Mesenchymal stem cell (in vitro differentiated cells and primary cell): ENCODE data around the gene APEH.

ENCODE experiments used
- DNase-seq: peaks from one replicate; pipeline ENCODE4 v3.0.0-alpha.2; 2013
- H2AFZ ChIP-seq: one replicate; pipeline ENCODE4 v1.6.1; 2013; ENCODE audit warnings: low read depth, mild to moderate bottlenecking, control low read depth, inconsistent platforms, low read length, moderate library complexity
- H2AK5ac ChIP-seq: 2 replicates; pipeline ENCODE4 v1.6.1; 2013; ENCODE audit warnings: low read length, moderate library complexity, mild to moderate bottlenecking, inconsistent platforms; ENCODE audit not compliant: severe bottlenecking
- H2BK120ac ChIP-seq: one replicate; pipeline ENCODE4 v1.6.1; 2013; ENCODE audit warnings: low read depth, mild to moderate bottlenecking, inconsistent platforms, low read length, moderate library complexity
- H2BK12ac ChIP-seq, 2 experiments: one replicate each; pipeline ENCODE4 v1.6.1; 2013; ENCODE audit warnings: inconsistent platforms in 2 of 2, low read length in 2 of 2, mild to moderate bottlenecking in 2 of 2, moderate library complexity in 2 of 2, control low read depth in 1 of 2
- H2BK15ac ChIP-seq: one replicate; pipeline ENCODE4 v1.6.1; 2013; ENCODE audit warnings: mild to moderate bottlenecking, low read depth, inconsistent platforms; ENCODE audit not compliant: poor library complexity, severe bottlenecking
- H2BK5ac ChIP-seq: 2 replicates; pipeline ENCODE4 v1.6.1; 2013; ENCODE audit warnings: low read depth, mild to moderate bottlenecking, low read length, control low read depth, inconsistent platforms; ENCODE audit not compliant: poor library complexity, severe bottlenecking
- H3K14ac ChIP-seq, 2 experiments: one replicate each; pipeline ENCODE4 v1.6.1; 2013; ENCODE audit warnings: inconsistent platforms in 2 of 2, low read length in 2 of 2, control low read depth in 1 of 2, mild to moderate bottlenecking in 1 of 2, moderate library complexity in 1 of 2
- H3K18ac ChIP-seq, 2 experiments: one replicate each; pipeline ENCODE4 v1.6.1; 2013; ENCODE audit warnings: inconsistent platforms in 2 of 2, low read length in 2 of 2, control low read depth in 1 of 2, low read depth in 1 of 2, mild to moderate bottlenecking in 1 of 2
- H3K23ac ChIP-seq, 2 experiments: one replicate each; pipeline ENCODE4 v1.6.1; 2013; ENCODE audit warnings: inconsistent platforms in 2 of 2, low read length in 2 of 2, mild to moderate bottlenecking in 2 of 2, moderate library complexity in 2 of 2, control low read depth in 1 of 2
- H3K27ac ChIP-seq: 2 replicates; pipeline ENCODE4 v1.5.1; 2013; ENCODE audit warnings: mild to moderate bottlenecking, moderate library complexity, low read length, control low read depth, inconsistent platforms; ENCODE audit not compliant: poor library complexity, severe bottlenecking
- H3K27me3 ChIP-seq, 2 experiments: 2 replicates each; pipeline versions ENCODE4 v1.6.1 to v1.7.0; 2013; ENCODE audit warnings: low read length in 2 of 2, mild to moderate bottlenecking in 2 of 2, moderate library complexity in 2 of 2, control low read depth in 1 of 2, inconsistent platforms in 1 of 2; ENCODE audit not compliant: control insufficient read depth in 1 of 2, insufficient read depth in 1 of 2
- H3K36me3 ChIP-seq, 2 experiments: 2 replicates each; pipeline versions ENCODE4 v1.6.1 to v1.7.0; 2013; ENCODE audit warnings: low read length in 2 of 2, control low read depth in 1 of 2, inconsistent platforms in 1 of 2, low read depth in 1 of 2, mild to moderate bottlenecking in 1 of 2; ENCODE audit not compliant: insufficient read depth in 2 of 2, control insufficient read depth in 1 of 2
- H3K4ac ChIP-seq, 2 experiments: one replicate each; pipeline ENCODE4 v1.6.1; 2013; ENCODE audit warnings: inconsistent platforms in 2 of 2, low read length in 2 of 2, mild to moderate bottlenecking in 2 of 2, moderate library complexity in 2 of 2, control low read depth in 1 of 2, low read depth in 1 of 2
- H3K4me1 ChIP-seq: 2 replicates; pipeline ENCODE4 v1.6.1; 2013; ENCODE audit warnings: low read depth, low read length, control low read depth; ENCODE audit not compliant: control insufficient read depth, insufficient read depth
- H3K4me2 ChIP-seq: 2 replicates; pipeline ENCODE4 v1.6.1; 2013; ENCODE audit warnings: low read length, mild to moderate bottlenecking, inconsistent platforms; ENCODE audit not compliant: poor library complexity, severe bottlenecking
- H3K4me3 ChIP-seq, 2 experiments: 2 replicates each; pipeline versions ENCODE4 v1.5.1 to v1.7.0; 2013; ENCODE audit warnings: low read length in 2 of 2, mild to moderate bottlenecking in 2 of 2, control low read depth in 1 of 2, low read depth in 1 of 2; ENCODE audit not compliant: insufficient read depth in 1 of 2
- H3K79me1 ChIP-seq: replicated peaks from 2 replicates; pipeline ENCODE4 v1.6.1; 2013; ENCODE audit warnings: mild to moderate bottlenecking, control low read depth, low read length, inconsistent platforms; ENCODE audit not compliant: poor library complexity, severe bottlenecking
- H3K9ac ChIP-seq: 2 replicates; pipeline ENCODE4 v1.7.0; 2013; ENCODE audit warnings: mild to moderate bottlenecking, low read length, moderate library complexity
- H3K9me3 ChIP-seq: 2 replicates; pipeline ENCODE4 v1.7.0; 2013; ENCODE audit warnings: mild to moderate bottlenecking, low read length; ENCODE audit not compliant: control insufficient read depth
- H4K8ac ChIP-seq: one replicate; pipeline ENCODE4 v1.6.1; 2013; ENCODE audit warnings: inconsistent platforms, mild to moderate bottlenecking, low read length, moderate library complexity
- H4K91ac ChIP-seq: one replicate; pipeline ENCODE4 v1.6.1; 2013; ENCODE audit warnings: mild to moderate bottlenecking, low read length, inconsistent platforms
- WGBS: methylation state at CpG from one replicate; pipeline ENCODE4 v1.1.7; 2013; ENCODE audit warnings: mixed read lengths; 5-methylcytosine and 5-hydroxymethylcytosine counted together

Gene APEH

DNA sequence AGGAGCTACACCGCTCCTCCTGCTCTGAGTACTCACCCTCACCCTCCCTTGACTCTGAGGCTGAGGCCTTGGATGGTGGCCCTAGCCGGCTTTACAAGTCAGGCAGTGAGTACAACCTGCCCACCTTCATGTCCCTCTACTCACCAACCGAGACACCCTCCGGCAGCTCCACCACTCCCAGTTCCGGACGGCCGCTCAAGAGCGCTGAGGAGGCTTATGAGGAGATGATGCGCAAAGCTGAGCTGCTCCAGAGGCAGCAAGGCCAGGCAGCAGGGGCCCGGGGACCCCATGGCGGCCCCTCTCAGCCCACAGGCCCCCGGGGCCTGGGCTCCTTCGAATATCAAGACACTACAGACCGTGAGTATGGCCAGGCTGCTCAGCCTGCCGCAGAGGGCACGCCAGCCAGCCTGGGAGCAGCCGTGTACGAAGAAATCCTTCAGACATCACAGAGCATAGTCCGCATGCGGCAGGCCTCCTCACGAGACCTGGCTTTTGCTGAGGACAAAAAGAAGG lies 21.2 kb upstream of the APEH start:
- Histone ChIP-seq H3K23ac (no peak overlapping the region), H2BK12ac (no peak overlapping the region), H3K4me2 (no peak overlapping the region), H3K14ac (no peak overlapping the region), H2AK5ac (no peak overlapping the region), H3K36me3 (no peaks in the 10 kb centered on the region), H3K18ac (no peak overlapping the region), H3K9ac (no peak overlapping the region), H4K91ac (no peak overlapping the region), H3K9me3 (no peaks in the 10 kb centered on the region), H2AFZ (no peak overlapping the region), H3K4ac (no peak overlapping the region), H3K4me3 (no peak overlapping the region), H3K79me1 (no peaks in the 10 kb centered on the region), H2BK15ac (no peak overlapping the region), H2BK5ac (no peak overlapping the region), H3K4me1 (peaks cover 8% of the 10 kb centered on the region), H2BK120ac (no peak overlapping the region), H3K27ac (no peak overlapping the region), H3K27me3 (peaks cover 4 to 50% of the 10 kb centered on the region in 2 experiments), H4K8ac (no peak overlapping the region)
- WGBS = 90% methylated on average over 21 of the region's 21 CpGs
- no peak for DNase-seq

DNA sequence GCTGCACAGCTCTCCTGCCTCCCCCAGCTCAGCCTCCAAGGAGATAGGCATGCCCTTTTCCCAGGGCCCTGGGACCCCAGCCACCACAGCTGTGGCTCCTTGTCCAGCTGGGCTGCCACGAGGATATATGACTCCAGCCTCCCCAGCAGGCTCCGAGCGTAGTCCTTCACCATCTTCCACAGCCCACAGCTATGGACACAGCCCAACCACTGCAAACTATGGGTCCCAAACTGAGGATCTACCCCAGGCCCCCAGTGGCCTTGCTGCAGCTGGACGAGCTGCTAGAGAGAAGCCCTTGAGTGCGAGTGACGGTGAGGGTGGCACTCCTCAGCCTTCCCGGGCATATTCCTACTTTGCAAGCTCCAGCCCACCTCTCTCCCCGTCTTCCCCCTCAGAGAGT lies 20.5 kb upstream of the APEH start:
- Histone ChIP-seq H3K36me3 (no peaks in the 10 kb centered on the region), H3K9me3 (no peaks in the 10 kb centered on the region), H3K79me1 (no peaks in the 10 kb centered on the region), H2BK5ac (no peak overlapping the region), H3K14ac (no peak overlapping the region), H3K27me3 (peaks cover 4 to 57% of the 10 kb centered on the region in 2 experiments), H3K9ac (no peak overlapping the region), H3K4me1 (peaks cover 5% of the 10 kb centered on the region), H3K4me3 (no peak overlapping the region), H2BK15ac (no peak overlapping the region), H3K4ac (no peak overlapping the region), H3K4me2 (no peak overlapping the region), H2AK5ac (no peak overlapping the region), H4K8ac (no peak overlapping the region), H3K18ac (no peak overlapping the region), H2BK12ac (no peak overlapping the region), H3K27ac (no peak overlapping the region), H4K91ac (no peak overlapping the region), H3K23ac (no peak overlapping the region), H2AFZ (no peak overlapping the region), H2BK120ac (no peak overlapping the region)
- 65% methylated on average over 8 of the region's 8 CpGs for WGBS
- DNase-seq = no peak

DNA sequence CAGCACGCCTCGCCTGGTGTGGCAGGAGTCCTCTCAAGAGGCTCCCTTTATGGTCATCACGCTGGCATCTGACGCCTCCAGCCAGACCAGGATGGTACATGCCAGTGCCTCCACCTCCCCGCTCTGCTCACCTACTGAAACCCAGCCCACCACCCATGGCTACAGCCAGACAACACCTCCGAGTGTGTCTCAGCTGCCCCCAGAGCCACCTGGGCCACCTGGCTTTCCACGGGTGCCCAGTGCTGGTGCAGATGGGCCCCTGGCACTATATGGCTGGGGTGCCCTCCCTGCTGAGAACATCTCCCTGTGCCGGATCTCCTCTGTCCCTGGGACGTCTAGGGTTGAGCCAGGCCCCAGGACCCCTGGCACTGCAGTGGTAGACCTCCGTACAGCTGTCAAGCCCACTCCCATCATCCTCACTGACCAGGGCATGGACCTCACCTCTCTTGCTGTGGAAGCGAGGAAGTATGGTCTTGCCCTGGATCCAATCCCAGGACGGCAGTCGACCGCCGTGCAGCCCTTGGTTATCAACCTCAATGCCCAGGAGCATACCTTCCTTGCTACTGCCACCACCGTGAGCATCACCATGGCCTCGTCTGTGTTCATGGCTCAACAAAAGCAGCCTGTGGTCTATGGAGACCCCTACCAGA lies 19.9 kb upstream of the APEH start:
- Histone ChIP-seq H3K18ac (no peak overlapping the region), H3K14ac (no peak overlapping the region), H3K36me3 (no peaks in the 10 kb centered on the region), H2BK15ac (no peak overlapping the region), H2BK12ac (no peak overlapping the region), H2AFZ (no peak overlapping the region), H3K4ac (no peak overlapping the region), H3K4me3 (no peak overlapping the region), H4K8ac (no peak overlapping the region), H3K9ac (no peak overlapping the region), H3K9me3 (no peaks in the 10 kb centered on the region), H2BK120ac (no peak overlapping the region), H3K4me1 (peaks cover 5% of the 10 kb centered on the region), H3K27me3 (peaks cover 4 to 63% of the 10 kb centered on the region in 2 experiments), H2AK5ac (no peak overlapping the region), H3K4me2 (no peak overlapping the region), H4K91ac (no peak overlapping the region), H3K27ac (no peak overlapping the region), H3K79me1 (no peaks in the 10 kb centered on the region), H3K23ac (no peak overlapping the region), H2BK5ac (no peak overlapping the region)
- no peak for DNase-seq
- WGBS = 91% methylated on average over 17 of the region's 17 CpGs

DNA sequence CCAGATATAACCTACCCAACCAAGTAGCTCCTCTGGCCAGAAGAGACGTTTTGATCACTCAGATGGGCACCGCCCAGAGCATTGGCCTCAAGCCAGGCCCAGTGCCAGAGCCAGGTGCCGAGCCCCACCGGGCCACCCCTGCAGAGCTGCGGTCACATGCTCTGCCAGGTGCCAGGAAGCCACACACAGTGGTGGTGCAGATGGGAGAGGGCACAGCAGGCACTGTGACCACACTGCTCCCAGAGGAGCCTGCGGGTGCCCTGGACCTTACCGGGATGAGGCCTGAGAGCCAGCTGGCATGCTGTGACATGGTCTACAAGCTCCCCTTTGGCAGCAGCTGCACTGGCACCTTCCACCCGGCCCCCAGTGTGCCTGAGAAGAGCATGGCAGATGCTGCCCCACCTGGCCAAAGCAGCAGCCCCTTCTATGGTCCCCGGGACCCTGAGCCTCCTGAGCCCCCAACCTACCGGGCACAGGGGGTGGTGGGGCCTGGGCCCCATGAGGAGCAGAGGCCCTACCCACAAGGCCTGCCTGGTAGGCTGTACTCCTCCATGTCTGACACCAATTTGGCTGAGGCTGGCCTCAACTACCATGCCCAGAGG lies 19.1 kb upstream of the APEH start:
- Histone ChIP-seq H3K4me2 (no peak overlapping the region), H3K14ac (no peak overlapping the region), H3K4me1 (no peaks in the 10 kb centered on the region), H2BK15ac (no peak overlapping the region), H3K23ac (no peak overlapping the region), H3K27me3 (peaks cover 4 to 70% of the 10 kb centered on the region in 2 experiments), H3K4me3 (no peak overlapping the region), H3K9ac (no peak overlapping the region), H3K79me1 (no peaks in the 10 kb centered on the region), H4K91ac (no peak overlapping the region), H2BK12ac (no peak overlapping the region), H2BK5ac (no peak overlapping the region), H2AK5ac (no peak overlapping the region), H3K18ac (no peak overlapping the region), H3K27ac (no peak overlapping the region), H4K8ac (no peak overlapping the region), H3K36me3 (no peaks in the 10 kb centered on the region), H3K4ac (no peak overlapping the region), H2AFZ (no peak overlapping the region), H2BK120ac (no peak overlapping the region), H3K9me3 (no peaks in the 10 kb centered on the region)
- WGBS = 85% methylated on average over 10 of the region's 10 CpGs
- DNase-seq = no peak
